Stimulated activated memory B cell treated with anti-CD40 and anti-IgM and Interleukin-4, amounts not matched to agents 10 μg/mL and 1 μg/mL and 100 μg/mL, for 72 hours (primary cell): ENCODE measurements around the gene TAS2R60.
"Not testable (repeated sequence)": the region's sequence is repeated elsewhere in the genome, so short reads cannot be mapped to it uniquely, and the experiment has no call there.

Experiments
- ATAC-seq: fragments of 150-1000 bp; cut with Tn5 transposase; 2 replicates; pipeline ENCODE4 v1.10.0; 2021
- H3K27ac Mint-ChIP-seq: one replicate; pipeline ENCODE4 v1.8.0; 2022; ENCODE audit warnings: mild to moderate bottlenecking, mixed read lengths
- H3K27me3 Mint-ChIP-seq: one replicate; pipeline ENCODE4 v1.8.0; 2022; ENCODE audit warnings: mixed read lengths
- H3K36me3 Mint-ChIP-seq: one replicate; pipeline ENCODE4 v1.8.0; 2022; ENCODE audit warnings: mixed read lengths
- H3K4me1 Mint-ChIP-seq: one replicate; pipeline ENCODE4 v1.8.0; 2022; ENCODE audit warnings: mixed read lengths
- H3K4me3 Mint-ChIP-seq: one replicate; pipeline ENCODE4 v1.8.0; 2022; ENCODE audit warnings: mild to moderate bottlenecking, moderate library complexity, mixed read lengths
- H3K9me3 Mint-ChIP-seq: one replicate; pipeline ENCODE4 v1.8.0; 2022; ENCODE audit warnings: mixed read lengths

Gene TAS2R60

GRCh38 chr7:143467724-143468123, 24.5 kb downstream of the TAS2R60 start:
- H3K27me3 Mint-ChIP-seq = peaks cover 28% of the 10 kb centered on the region
- peaks cover 11% of the 10 kb centered on the region for H3K9me3 Mint-ChIP-seq
- H3K27ac Mint-ChIP-seq = no peak overlapping the region
- ATAC-seq = no peak
- H3K36me3 Mint-ChIP-seq = peaks cover 5% of the 10 kb centered on the region
- no peaks in the 10 kb centered on the region for H3K4me1 Mint-ChIP-seq
- H3K4me3 Mint-ChIP-seq = no peak overlapping the region

- H3K4me3 Mint-ChIP-seq, ATAC-seq, H3K36me3 Mint-ChIP-seq, H3K27ac Mint-ChIP-seq, H3K4me1 Mint-ChIP-seq: not testable (repeated sequence)
- Mint-ChIP-seq H3K27me3 (peaks cover 49% of the 10 kb centered on the region), H3K9me3 (peaks cover 23% of the 10 kb centered on the region)
Measured at GRCh38 chr7:143472071-143472689, 28.9 kb downstream of the TAS2R60 start.

GRCh38 chr7:143477501-143478150, 34.4 kb downstream of the TAS2R60 start, which contains the start of gene TAS2R41:
Gene TAS2R41 (plus strand): TSS chr7:143477873. CDS start chr7:143477873, 0 bp downstream.
- Mint-ChIP-seq H3K27me3 (peaks cover 23% of the 10 kb centered on the region), H3K4me1 (peaks cover 4% of the 10 kb centered on the region), H3K9me3 (peaks cover 13% of the 10 kb centered on the region), H3K4me3 (no peak within 1 kb of the TSS), H3K36me3 (no peaks in the 10 kb centered on the region), H3K27ac (no peak within 1 kb of the TSS)
- ATAC-seq = no peak

GRCh38 chr7:143479055-143479766, 36.0 kb downstream of the TAS2R60 start:
- H3K4me3 Mint-ChIP-seq = no peak overlapping the region
- no peak for ATAC-seq
- peaks cover 5% of the 10 kb centered on the region for H3K9me3 Mint-ChIP-seq
- no peak overlapping the region for H3K27ac Mint-ChIP-seq
- peaks cover 7% of the 10 kb centered on the region for H3K27me3 Mint-ChIP-seq
- no peaks in the 10 kb centered on the region for H3K36me3 Mint-ChIP-seq
- H3K4me1 Mint-ChIP-seq = peaks cover 4% of the 10 kb centered on the region

GRCh38 chr7:143480501-143480900, 37.2 kb downstream of the TAS2R60 start:
- Mint-ChIP-seq H3K27me3 (peaks cover 5% of the 10 kb centered on the region), H3K4me3 (no peak overlapping the region), H3K36me3 (no peaks in the 10 kb centered on the region), H3K9me3 (no peaks in the 10 kb centered on the region), H3K27ac (no peak overlapping the region), H3K4me1 (peaks cover 4% of the 10 kb centered on the region)
- no peak for ATAC-seq

- H3K4me3 Mint-ChIP-seq = no peak overlapping the region
- peaks cover 29% of the 10 kb centered on the region for H3K27me3 Mint-ChIP-seq
- H3K36me3 Mint-ChIP-seq = no peaks in the 10 kb centered on the region
- peaks cover 4% of the 10 kb centered on the region for H3K4me1 Mint-ChIP-seq
- no peak for ATAC-seq
- H3K9me3 Mint-ChIP-seq = no peaks in the 10 kb centered on the region
- H3K27ac Mint-ChIP-seq = no peak overlapping the region
Measured at GRCh38 chr7:143484119-143484518, 40.9 kb downstream of the TAS2R60 start.

- H3K27me3 Mint-ChIP-seq = peaks cover 33% of the 10 kb centered on the region
- no peak for ATAC-seq
- no peak overlapping the region for H3K27ac Mint-ChIP-seq
- H3K4me1 Mint-ChIP-seq = peaks cover 4% of the 10 kb centered on the region
- H3K36me3 Mint-ChIP-seq = no peaks in the 10 kb centered on the region
- H3K4me3 Mint-ChIP-seq = no peak overlapping the region
- H3K9me3 Mint-ChIP-seq = no peaks in the 10 kb centered on the region
Measured at GRCh38 chr7:143485094-143485493, 41.8 kb downstream of the TAS2R60 start.

- H3K4me1 Mint-ChIP-seq = peaks cover 2% of the 10 kb centered on the region
- no peak for ATAC-seq
- peaks cover 33% of the 10 kb centered on the region for H3K27me3 Mint-ChIP-seq
- no peaks in the 10 kb centered on the region for H3K9me3 Mint-ChIP-seq
- no peak overlapping the region for H3K27ac Mint-ChIP-seq
- no peak overlapping the region for H3K4me3 Mint-ChIP-seq
- H3K36me3 Mint-ChIP-seq = no peaks in the 10 kb centered on the region
Measured at GRCh38 chr7:143485500-143485899, 42.2 kb downstream of the TAS2R60 start.

- not testable (repeated sequence) for H3K36me3 Mint-ChIP-seq, H3K4me3 Mint-ChIP-seq, ATAC-seq, H3K27ac Mint-ChIP-seq, H3K9me3 Mint-ChIP-seq, H3K4me1 Mint-ChIP-seq
- H3K27me3 Mint-ChIP-seq = peaks cover 33% of the 10 kb centered on the region
Measured at GRCh38 chr7:143486266-143486665, 43.0 kb downstream of the TAS2R60 start.

GRCh38 chr7:143487061-143487460, 43.8 kb downstream of the TAS2R60 start:
- peaks cover 33% of the 10 kb centered on the region for H3K27me3 Mint-ChIP-seq
- H3K9me3 Mint-ChIP-seq = no peaks in the 10 kb centered on the region
- no peaks in the 10 kb centered on the region for H3K36me3 Mint-ChIP-seq
- H3K27ac Mint-ChIP-seq = no peak overlapping the region
- no peak overlapping the region for H3K4me3 Mint-ChIP-seq
- ATAC-seq = no peak
- H3K4me1 Mint-ChIP-seq = peaks cover 3% of the 10 kb centered on the region

GRCh38 chr7:143487566-143487965, 44.3 kb downstream of the TAS2R60 start:
- no peak overlapping the region for H3K4me3 Mint-ChIP-seq
- no peaks in the 10 kb centered on the region for H3K36me3 Mint-ChIP-seq
- no peaks in the 10 kb centered on the region for H3K9me3 Mint-ChIP-seq
- H3K4me1 Mint-ChIP-seq = peaks cover 7% of the 10 kb centered on the region
- H3K27ac Mint-ChIP-seq = no peak overlapping the region
- ATAC-seq = no peak
- H3K27me3 Mint-ChIP-seq = peaks cover 33% of the 10 kb centered on the region

- no peak for ATAC-seq
- H3K9me3 Mint-ChIP-seq = no peaks in the 10 kb centered on the region
- peaks cover 7% of the 10 kb centered on the region for H3K4me1 Mint-ChIP-seq
- no peak overlapping the region for H3K27ac Mint-ChIP-seq
- H3K27me3 Mint-ChIP-seq = peaks cover 25% of the 10 kb centered on the region
- H3K36me3 Mint-ChIP-seq = no peaks in the 10 kb centered on the region
- no peak overlapping the region for H3K4me3 Mint-ChIP-seq
Measured at GRCh38 chr7:143490717-143491306, 47.6 kb downstream of the TAS2R60 start.

- Mint-ChIP-seq H3K27ac (no peak overlapping the region), H3K4me3 (no peak overlapping the region), H3K36me3 (no peaks in the 10 kb centered on the region), H3K4me1 (peaks cover 7% of the 10 kb centered on the region), H3K27me3 (peaks cover 18% of the 10 kb centered on the region), H3K9me3 (no peaks in the 10 kb centered on the region)
- ATAC-seq = no peak
Measured at GRCh38 chr7:143492043-143492471, 48.8 kb downstream of the TAS2R60 start.

- Mint-ChIP-seq H3K36me3 (no peaks in the 10 kb centered on the region), H3K27me3 (peaks cover 23% of the 10 kb centered on the region), H3K4me1 (peaks cover 7% of the 10 kb centered on the region), H3K4me3 (no peak overlapping the region), H3K27ac (no peak overlapping the region), H3K9me3 (no peaks in the 10 kb centered on the region)
- ATAC-seq = no peak
Measured at GRCh38 chr7:143492799-143493739, 49.8 kb downstream of the TAS2R60 start.
